K562 (cell line): ENCODE measurements around the gene LENEP. TPM values are rescaled to one million over a fixed set of nuclear protein-coding genes. Genes with fewer than 3 reads are reported as not detected.

Experiments used
- ARID3A ChIP-seq: IDR thresholded peaks from 2 replicates; pipeline ENCODE4 v1.6.1; 2012; ENCODE audit warnings: low read depth, low read length, improper control_type of control experiment, borderline replicate concordance
- HDGF ChIP-seq: fragments of 450-650 bp; IDR thresholded peaks from 2 replicates; pipeline ENCODE4 v1.6.1; 2016
- JUN ChIP-seq, 2 experiments: sonication (generic) in 1 of 2; formaldehyde crosslinking in 1 of 2; IDR thresholded peaks; 2 replicates each; pipeline versions ENCODE4 v1.6.1 to v1.8.0; 2012 to 2022; ENCODE audit warnings: borderline replicate concordance in 2 of 2, mild to moderate bottlenecking in 2 of 2, improper control_type of control experiment in 1 of 2, low read depth in 1 of 2, low read length in 1 of 2, missing genetic modification reagents in 1 of 2
- POLR2B ChIP-seq: fragments of 450-650 bp; IDR thresholded peaks from 2 replicates; pipeline ENCODE4 v1.6.1; 2018; ENCODE audit warnings: low read depth; ENCODE audit not compliant: partially characterized antibody
- ZC3H11A ChIP-seq: IDR thresholded peaks from 2 replicates; pipeline ENCODE4 v1.6.1; 2012; ENCODE audit warnings: low read depth, low read length, improper control_type of control experiment
- polyA plus RNA-seq, 8 experiments: library from polyadenylated mRNA; depleted of rRNA in 4 of 8; stranded (reverse) in 5 of 8; unstranded in 3 of 8; fragments of >200 nt; fragmentation: Nextera tagmentation in 2 of 8; fragmentation: Illumina TruSeq in 1 of 8; extraction: Ambion mirVana in 2 of 8; extraction: Trizol in 1 of 8; gene quantifications; 2 replicates each; pipeline versions ENCODE4 v1.2.1 to v1.2.3, GENCODE V29; 2011 to 2014; ENCODE audit warnings: inconsistent platforms in 1 of 8, missing spikeins in 1 of 8
- total RNA-seq, 7 experiments: library from RNA; depleted of rRNA in 6 of 7; stranded (reverse); fragments of >200 nt in 6 of 7; fragmentation: Illumina TruSeq in 2 of 7; extraction: Trizol in 2 of 7; gene quantifications; 2 replicates each; pipeline versions ENCODE4 v1.2.1 to v1.2.3, GENCODE V29; 2011 to 2021; ENCODE audit warnings: low replicate concordance in 1 of 7
- TF ChIP-seq, protein P1 (sequence below): fragments of 450-650 bp; IDR thresholded peaks from 2 replicates; pipeline ENCODE4 v1.6.1; 2016; ENCODE audit warnings: low read depth
- TF ChIP-seq, protein P2 (sequence below): sonication (generic); formaldehyde crosslinking; IDR thresholded peaks from 2 replicates; pipeline ENCODE4 v1.9.0; 2022; ENCODE audit warnings: mild to moderate bottlenecking, missing genetic modification reagents
- TF ChIP-seq, protein P3 (sequence below), 2 experiments: fragments of 450-650 bp; conservative IDR thresholded peaks; 2 replicates each; pipeline ENCODE4 v1.6.1; 2017; ENCODE audit warnings: mild to moderate bottlenecking in 2 of 2, moderate library complexity in 2 of 2

Gene LENEP
- total and polyA plus RNA-seq, 9 of the 15 experiments (the other 6 are each of a cell fraction or from before 2014, with no cell fraction given) = 0.23 to 0.87 (median 0.67) TPM; not detected in 5

GRCh38 chr1:155017041-155017945, 23.9 kb downstream of the LENEP start (continued):
- TF ChIP-seq, protein P1, sequence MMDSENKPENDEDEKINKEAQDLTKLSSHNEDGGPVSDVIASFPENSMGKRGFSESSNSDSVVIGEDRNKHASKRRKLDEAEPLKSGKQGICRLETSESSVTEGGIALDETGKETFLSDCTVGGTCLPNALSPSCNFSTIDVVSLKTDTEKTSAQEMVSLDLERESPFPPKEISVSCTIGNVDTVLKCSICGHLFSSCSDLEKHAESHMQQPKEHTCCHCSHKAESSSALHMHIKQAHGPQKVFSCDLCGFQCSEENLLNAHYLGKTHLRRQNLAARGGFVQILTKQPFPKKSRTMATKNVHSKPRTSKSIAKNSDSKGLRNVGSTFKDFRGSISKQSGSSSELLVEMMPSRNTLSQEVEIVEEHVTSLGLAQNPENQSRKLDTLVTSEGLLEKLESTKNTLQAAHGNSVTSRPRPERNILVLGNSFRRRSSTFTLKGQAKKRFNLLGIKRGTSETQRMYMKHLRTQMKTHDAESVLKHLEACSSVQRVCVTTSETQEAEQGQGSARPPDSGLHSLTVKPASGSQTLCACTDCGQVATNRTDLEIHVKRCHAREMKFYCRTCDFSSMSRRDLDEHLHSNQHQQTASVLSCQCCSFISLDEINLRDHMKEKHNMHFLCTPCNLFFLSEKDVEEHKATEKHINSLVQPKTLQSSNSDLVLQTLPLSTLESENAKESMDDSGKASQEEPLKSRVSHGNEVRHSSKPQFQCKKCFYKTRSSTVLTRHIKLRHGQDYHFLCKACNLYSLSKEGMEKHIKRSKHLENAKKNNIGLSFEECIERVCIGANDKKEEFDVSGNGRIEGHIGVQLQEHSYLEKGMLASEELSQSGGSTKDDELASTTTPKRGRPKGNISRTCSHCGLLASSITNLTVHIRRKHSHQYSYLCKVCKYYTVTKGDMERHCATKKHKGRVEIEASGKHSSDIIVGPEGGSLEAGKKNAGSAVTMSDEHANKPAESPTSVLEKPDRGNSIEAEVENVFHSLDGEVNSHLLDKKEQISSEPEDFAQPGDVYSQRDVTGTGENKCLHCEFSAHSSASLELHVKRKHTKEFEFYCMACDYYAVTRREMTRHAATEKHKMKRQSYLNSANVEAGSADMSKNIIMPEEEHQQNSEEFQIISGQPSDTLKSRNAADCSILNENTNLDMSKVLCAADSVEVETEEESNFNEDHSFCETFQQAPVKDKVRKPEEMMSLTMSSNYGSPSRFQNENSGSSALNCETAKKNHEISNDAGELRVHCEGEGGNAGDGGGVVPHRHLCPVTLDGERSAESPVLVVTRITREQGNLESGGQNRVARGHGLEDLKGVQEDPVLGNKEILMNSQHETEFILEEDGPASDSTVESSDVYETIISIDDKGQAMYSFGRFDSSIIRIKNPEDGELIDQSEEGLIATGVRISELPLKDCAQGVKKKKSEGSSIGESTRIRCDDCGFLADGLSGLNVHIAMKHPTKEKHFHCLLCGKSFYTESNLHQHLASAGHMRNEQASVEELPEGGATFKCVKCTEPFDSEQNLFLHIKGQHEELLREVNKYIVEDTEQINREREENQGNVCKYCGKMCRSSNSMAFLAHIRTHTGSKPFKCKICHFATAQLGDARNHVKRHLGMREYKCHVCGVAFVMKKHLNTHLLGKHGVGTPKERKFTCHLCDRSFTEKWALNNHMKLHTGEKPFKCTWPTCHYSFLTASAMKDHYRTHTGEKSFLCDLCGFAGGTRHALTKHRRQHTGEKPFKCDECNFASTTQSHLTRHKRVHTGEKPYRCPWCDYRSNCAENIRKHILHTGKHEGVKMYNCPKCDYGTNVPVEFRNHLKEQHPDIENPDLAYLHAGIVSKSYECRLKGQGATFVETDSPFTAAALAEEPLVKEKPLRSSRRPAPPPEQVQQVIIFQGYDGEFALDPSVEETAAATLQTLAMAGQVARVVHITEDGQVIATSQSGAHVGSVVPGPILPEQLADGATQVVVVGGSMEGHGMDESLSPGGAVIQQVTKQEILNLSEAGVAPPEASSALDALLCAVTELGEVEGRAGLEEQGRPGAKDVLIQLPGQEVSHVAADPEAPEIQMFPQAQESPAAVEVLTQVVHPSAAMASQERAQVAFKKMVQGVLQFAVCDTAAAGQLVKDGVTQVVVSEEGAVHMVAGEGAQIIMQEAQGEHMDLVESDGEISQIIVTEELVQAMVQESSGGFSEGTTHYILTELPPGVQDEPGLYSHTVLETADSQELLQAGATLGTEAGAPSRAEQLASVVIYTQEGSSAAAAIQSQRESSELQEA = no peak
- TF ChIP-seq POLR2B = peak; percentile 68
- no peak for TF ChIP-seq ARID3A
- TF ChIP-seq, protein P2, sequence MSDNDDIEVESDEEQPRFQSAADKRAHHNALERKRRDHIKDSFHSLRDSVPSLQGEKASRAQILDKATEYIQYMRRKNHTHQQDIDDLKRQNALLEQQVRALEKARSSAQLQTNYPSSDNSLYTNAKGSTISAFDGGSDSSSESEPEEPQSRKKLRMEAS (CRISPR knock-in tag) = peak; percentile 79
- TF ChIP-seq, protein P3, sequence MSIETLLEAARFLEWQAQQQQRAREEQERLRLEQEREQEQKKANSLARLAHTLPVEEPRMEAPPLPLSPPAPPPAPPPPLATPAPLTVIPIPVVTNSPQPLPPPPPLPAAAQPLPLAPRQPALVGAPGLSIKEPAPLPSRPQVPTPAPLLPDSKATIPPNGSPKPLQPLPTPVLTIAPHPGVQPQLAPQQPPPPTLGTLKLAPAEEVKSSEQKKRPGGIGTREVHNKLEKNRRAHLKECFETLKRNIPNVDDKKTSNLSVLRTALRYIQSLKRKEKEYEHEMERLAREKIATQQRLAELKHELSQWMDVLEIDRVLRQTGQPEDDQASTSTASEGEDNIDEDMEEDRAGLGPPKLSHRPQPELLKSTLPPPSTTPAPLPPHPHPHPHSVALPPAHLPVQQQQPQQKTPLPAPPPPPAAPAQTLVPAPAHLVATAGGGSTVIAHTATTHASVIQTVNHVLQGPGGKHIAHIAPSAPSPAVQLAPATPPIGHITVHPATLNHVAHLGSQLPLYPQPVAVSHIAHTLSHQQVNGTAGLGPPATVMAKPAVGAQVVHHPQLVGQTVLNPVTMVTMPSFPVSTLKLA (conservative IDR thresholded peaks at IDR 0.05) = peak; percentile 66 to 85
- TF ChIP-seq JUN (IDR thresholded peaks at IDR 0.05; ENCODE audit: borderline replicate concordance, low read depth, low read length) = peak; percentile 21; the same call in 1 of the 2 replicates
- no peak for TF ChIP-seq JUN (CRISPR knock-in tag; IDR thresholded peaks at IDR 0.05; ENCODE audit: borderline replicate concordance)
- TF ChIP-seq HDGF = 0 out of 2 replicates have a peak, but pooled peaks have one; percentile 41
- no peak for TF ChIP-seq ZC3H11A
